GM12878 (cell line): Measurements from ENCODE around the gene SLC23A1. TPM values are rescaled to one million over a fixed set of nuclear protein-coding genes. Genes with fewer than 3 reads are reported as not detected.

Experiments
- CHD1 ChIP-seq: IDR thresholded peaks from 2 replicates; pipeline ENCODE4 v1.6.1; 2012; ENCODE audit warnings: low read depth, low read length, improper control_type of control experiment
- CREB1 ChIP-seq: IDR thresholded peaks from 2 replicates; pipeline ENCODE4 v1.6.1; 2012; ENCODE audit warnings: low read depth, mild to moderate bottlenecking, inconsistent platforms
- CUX1 ChIP-seq: IDR thresholded peaks from 2 replicates; pipeline ENCODE4 v1.6.1; 2012; ENCODE audit warnings: improper control_type of control experiment, low read depth, low read length; ENCODE audit not compliant: insufficient replicate concordance
- E2F4 ChIP-seq: IDR thresholded peaks from 2 replicates; pipeline ENCODE4 v1.6.1; 2012; ENCODE audit warnings: low read depth, low read length, improper control_type of control experiment
- E4F1 ChIP-seq: fragments of 450-650 bp; IDR thresholded peaks from 2 replicates; pipeline ENCODE4 v1.6.1; 2018; ENCODE audit warnings: borderline replicate concordance, mild to moderate bottlenecking; ENCODE audit not compliant: partially characterized antibody
- GATAD2B ChIP-seq: fragments of 450-650 bp; conservative IDR thresholded peaks from 2 replicates; pipeline ENCODE4 v1.6.1; 2017; ENCODE audit warnings: low read depth, mild to moderate bottlenecking, moderate library complexity
- IKZF1 ChIP-seq: fragments of 450-650 bp; conservative IDR thresholded peaks from 2 replicates; pipeline ENCODE4 v1.6.1; 2017; ENCODE audit warnings: antibody characterized with exemption, mild to moderate bottlenecking
- KLF5 ChIP-seq: fragments of 450-650 bp; IDR thresholded peaks from 2 replicates; pipeline ENCODE4 v1.6.1; 2014; ENCODE audit warnings: mild to moderate bottlenecking; ENCODE audit not compliant: partially characterized antibody
- NFXL1 ChIP-seq: fragments of 450-650 bp; IDR thresholded peaks from 2 replicates; pipeline ENCODE4 v1.6.1; 2017; ENCODE audit warnings: antibody characterized with exemption, mild to moderate bottlenecking, borderline replicate concordance
- PAX5 ChIP-seq: IDR thresholded peaks from 2 replicates; pipeline ENCODE4 v1.6.1; 2011; ENCODE audit warnings: low read depth, low read length, borderline replicate concordance
- PAX8 ChIP-seq: fragments of 450-650 bp; IDR thresholded peaks from 2 replicates; pipeline ENCODE4 v1.6.1; 2017; ENCODE audit warnings: mild to moderate bottlenecking, moderate library complexity
- SPI1 ChIP-seq: IDR thresholded peaks from 2 replicates; pipeline ENCODE4 v1.6.1; 2011; ENCODE audit warnings: low read depth, mild to moderate bottlenecking, low read length, moderate library complexity, borderline replicate concordance; ENCODE audit not compliant: insufficient read depth
- ZNF207 ChIP-seq: fragments of 450-650 bp; IDR thresholded peaks from 2 replicates; pipeline ENCODE4 v1.6.1; 2014; ENCODE audit warnings: antibody characterized with exemption, mild to moderate bottlenecking, borderline replicate concordance
- ZNF384 ChIP-seq: IDR thresholded peaks from 2 replicates; pipeline ENCODE4 v1.6.1; 2012; ENCODE audit warnings: low read depth, mild to moderate bottlenecking, low read length, improper control_type of control experiment, borderline replicate concordance
- ZNF622 ChIP-seq: fragments of 450-650 bp; IDR thresholded peaks from 2 replicates; pipeline ENCODE4 v1.6.1; 2017; ENCODE audit warnings: mild to moderate bottlenecking, inconsistent platforms
- ZZZ3 ChIP-seq: IDR thresholded peaks from 2 replicates; pipeline ENCODE4 v1.6.1; 2011; ENCODE audit warnings: low read depth; ENCODE audit not compliant: control insufficient read depth, insufficient read length
- polyA plus RNA-seq, 11 experiments: library from polyadenylated mRNA; depleted of rRNA in 4 of 11; unstranded in 6 of 11; stranded (reverse) in 5 of 11; fragments of >200 nt; fragmentation: Nextera tagmentation in 4 of 11; fragmentation: Illumina TruSeq in 1 of 11; extraction: Ambion mirVana in 4 of 11; extraction: Trizol in 1 of 11; gene quantifications; 1 replicate in 1 of 11; 2 replicates in 10 of 11; pipeline versions ENCODE4 v1.2.1 to v1.2.3, GENCODE V29; 2011 to 2016; ENCODE audit warnings: inconsistent platforms in 2 of 11, missing spikeins in 2 of 11, low read depth in 1 of 11
- total RNA-seq, 4 experiments: library from RNA; depleted of rRNA in 3 of 4; stranded (reverse); fragments of >200 nt in 3 of 4; fragmentation: Illumina TruSeq in 1 of 4; extraction: Trizol in 1 of 4; gene quantifications; 2 replicates each; pipeline versions ENCODE4 v1.2.1 to v1.2.3, GENCODE V29; 2013 to 2021
- TF ChIP-seq, protein P1 (sequence below): IDR thresholded peaks from 2 replicates; pipeline ENCODE4 v1.6.1; 2011; ENCODE audit warnings: low read depth, low read length, improper control_type of control experiment, borderline replicate concordance
- TF ChIP-seq, protein P2 (sequence below): fragments of 450-650 bp; IDR thresholded peaks from 2 replicates; pipeline ENCODE4 v1.6.1; 2017; ENCODE audit warnings: borderline replicate concordance

Gene SLC23A1
- total and polyA plus RNA-seq, 10 of the 15 experiments (the other 5 are each of a cell fraction or from before 2014, with no cell fraction given) = 0.35 to 4.7 (median 1.6) TPM

DNA sequence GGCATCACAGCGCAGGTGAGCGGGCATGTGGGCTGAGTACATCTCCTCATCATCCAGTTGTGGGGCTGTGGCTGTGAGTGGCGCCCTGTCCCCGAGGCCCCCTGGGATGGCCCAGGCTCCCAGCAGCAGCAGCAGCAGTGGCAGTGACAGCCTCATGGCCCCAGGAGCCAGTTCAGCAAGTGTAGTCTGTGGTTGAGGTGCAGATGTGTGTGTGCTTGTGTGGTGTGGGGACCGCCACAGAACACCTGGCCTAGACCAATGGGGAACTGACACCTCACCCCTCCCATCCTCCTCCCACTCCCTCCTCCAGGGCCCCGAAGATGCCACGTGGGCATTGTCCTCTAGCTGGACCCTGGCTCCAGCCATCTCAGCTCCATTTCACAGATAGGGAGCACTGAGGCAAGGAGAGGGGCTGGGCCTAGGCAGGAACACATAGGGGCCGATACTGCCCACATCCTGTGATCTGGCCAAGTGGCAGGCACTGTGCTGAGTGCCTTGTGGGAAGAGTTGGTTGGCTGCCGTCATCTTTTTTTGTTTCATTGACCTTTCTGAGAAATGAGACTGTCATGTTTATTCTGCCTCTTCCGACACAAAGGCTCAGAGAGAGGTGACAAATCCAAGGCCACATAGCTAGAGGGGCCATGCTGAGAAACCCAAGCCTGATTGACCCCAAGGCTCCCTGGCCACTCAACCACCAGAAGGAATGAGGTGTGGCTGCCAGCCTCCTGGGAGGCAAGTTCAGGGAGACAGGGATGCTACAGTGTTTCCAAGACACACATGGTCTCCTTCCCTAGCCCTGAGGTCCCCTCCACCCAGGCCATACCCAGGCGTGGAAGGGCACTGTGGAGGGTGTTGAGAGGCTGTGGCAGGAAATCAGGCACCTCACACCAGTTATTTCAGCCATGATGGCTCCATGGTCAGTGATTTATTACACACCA lies 6.9 kb upstream of the SLC23A1 start, which contains the start of gene MZB1 (continued):
- TF ChIP-seq IKZF1 = peak; percentile 87
- TF ChIP-seq, protein P1, sequence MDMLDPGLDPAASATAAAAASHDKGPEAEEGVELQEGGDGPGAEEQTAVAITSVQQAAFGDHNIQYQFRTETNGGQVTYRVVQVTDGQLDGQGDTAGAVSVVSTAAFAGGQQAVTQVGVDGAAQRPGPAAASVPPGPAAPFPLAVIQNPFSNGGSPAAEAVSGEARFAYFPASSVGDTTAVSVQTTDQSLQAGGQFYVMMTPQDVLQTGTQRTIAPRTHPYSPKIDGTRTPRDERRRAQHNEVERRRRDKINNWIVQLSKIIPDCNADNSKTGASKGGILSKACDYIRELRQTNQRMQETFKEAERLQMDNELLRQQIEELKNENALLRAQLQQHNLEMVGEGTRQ = peak; percentile 71
- no peak for TF ChIP-seq E4F1
- TF ChIP-seq CREB1 = no peak
- no peak for TF ChIP-seq PAX8
- TF ChIP-seq KLF5 = no peak
- TF ChIP-seq, protein P2, sequence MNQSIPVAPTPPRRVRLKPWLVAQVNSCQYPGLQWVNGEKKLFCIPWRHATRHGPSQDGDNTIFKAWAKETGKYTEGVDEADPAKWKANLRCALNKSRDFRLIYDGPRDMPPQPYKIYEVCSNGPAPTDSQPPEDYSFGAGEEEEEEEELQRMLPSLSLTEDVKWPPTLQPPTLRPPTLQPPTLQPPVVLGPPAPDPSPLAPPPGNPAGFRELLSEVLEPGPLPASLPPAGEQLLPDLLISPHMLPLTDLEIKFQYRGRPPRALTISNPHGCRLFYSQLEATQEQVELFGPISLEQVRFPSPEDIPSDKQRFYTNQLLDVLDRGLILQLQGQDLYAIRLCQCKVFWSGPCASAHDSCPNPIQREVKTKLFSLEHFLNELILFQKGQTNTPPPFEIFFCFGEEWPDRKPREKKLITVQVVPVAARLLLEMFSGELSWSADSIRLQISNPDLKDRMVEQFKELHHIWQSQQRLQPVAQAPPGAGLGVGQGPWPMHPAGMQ = no peak
- TF ChIP-seq ZZZ3 = no peak
- TF ChIP-seq ZNF207 = no peak
- no peak for TF ChIP-seq E2F4
- peak; percentile 28 for TF ChIP-seq CUX1
- peak; percentile 83 for TF ChIP-seq GATAD2B
- peak; percentile 63 for TF ChIP-seq SPI1
- peak; percentile 79 for TF ChIP-seq PAX5
- TF ChIP-seq CHD1 = no peak
- TF ChIP-seq ZNF384 = 0 out of 2 replicates have a peak, but pooled peaks have one; percentile 7
- peak; percentile 98 for TF ChIP-seq NFXL1
- no peak for TF ChIP-seq ZNF622
